ENCODE measurements around the gene ANKS1B.

DNA sequence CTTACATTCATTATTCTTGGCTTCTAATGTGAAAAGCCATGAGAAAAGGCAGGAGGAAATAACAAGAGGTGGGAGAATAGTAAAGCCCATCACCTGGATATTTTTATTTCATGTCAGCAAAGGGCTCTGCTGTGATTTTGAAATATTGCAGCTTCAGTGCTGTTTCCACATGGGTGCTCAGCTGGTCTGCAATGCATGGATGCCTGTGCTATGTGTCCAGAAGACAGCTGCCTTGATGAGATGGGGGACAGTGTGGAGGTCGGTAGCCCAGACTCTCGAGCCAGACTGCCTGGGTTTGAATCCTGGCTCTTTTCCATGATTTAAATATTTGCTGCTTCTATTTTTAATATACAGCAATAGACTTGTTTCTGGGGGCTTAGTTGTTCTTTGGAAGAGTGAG lies 814.7 kb downstream of the ANKS1B start:
- no peak for TF ChIP-seq POLR2AphosphoS5 (IDR thresholded peaks at IDR 0.05)
- TF ChIP-seq POLR2A (IDR thresholded peaks at IDR 0.05) = no peak
- TF ChIP-seq EP300 (IDR thresholded peaks at IDR 0.05) = no peak

Measured in suprapubic skin (tissue), 4 donors.